Ramos (cell line): ENCODE results near the gene OXSM.

Source experiments
- in situ Hi-C: fragments of 300-500 bp; cut with MboI; formaldehyde crosslinking; loops from one replicate; pipeline ENCODE4 v1.14.3; 2022; ENCODE audit warnings: low sequenced_read_pairs; ENCODE audit not compliant: unreplicated experiment

OXSM gene

GRCh38 chr3:25789596-25790556 is at the start of gene OXSM:
TSS of gene OXSM (plus strand) at chr3:25790090. CDS start at chr3:25791021, 931 bp downstream.
- in situ Hi-C loops = no loop called here

DNA sequence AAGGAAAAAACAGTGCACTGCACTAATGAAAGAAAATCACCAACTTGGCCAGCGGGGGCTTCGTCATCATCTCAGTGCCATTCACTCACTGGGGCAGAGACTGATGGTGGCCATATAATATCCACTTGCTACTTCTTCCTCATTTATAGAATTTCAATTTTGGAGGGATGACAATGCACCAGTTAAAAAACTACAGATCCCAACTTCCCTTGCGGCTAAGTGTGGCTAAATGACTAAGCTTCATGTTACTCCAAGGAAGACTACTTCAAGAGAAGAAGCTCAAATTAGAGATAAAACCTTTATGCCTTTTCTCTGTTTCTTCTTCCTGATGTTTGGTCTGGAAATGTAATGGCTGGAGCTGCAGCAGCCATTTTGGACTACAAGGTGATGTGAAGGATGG is 45.4 kb upstream of the OXSM start:
- in situ Hi-C loops = no loop called here

GRCh38 chr3:25747033-25747432 is 42.9 kb upstream of the OXSM start:
- in situ Hi-C loops = no loop called here

DNA sequence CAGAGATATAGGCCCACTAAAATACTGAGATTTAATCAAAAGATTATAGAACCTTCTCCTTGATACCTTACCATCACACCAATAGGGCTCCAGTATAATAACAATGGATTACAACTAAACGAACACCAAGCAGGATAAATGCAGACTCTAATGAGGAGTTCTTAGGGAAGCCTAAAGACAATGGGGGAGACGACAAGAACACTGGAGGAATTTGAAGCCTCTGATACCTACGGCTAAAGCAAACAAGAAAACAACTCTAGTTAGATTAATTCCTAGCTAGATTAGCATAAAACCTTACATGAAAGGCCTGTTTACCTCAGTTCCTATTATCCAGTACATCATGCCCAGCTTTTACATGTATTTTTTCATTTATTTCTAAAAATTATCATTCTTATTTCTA is 41.7 kb upstream of the OXSM start:
- in situ Hi-C loops = no loop called here

DNA sequence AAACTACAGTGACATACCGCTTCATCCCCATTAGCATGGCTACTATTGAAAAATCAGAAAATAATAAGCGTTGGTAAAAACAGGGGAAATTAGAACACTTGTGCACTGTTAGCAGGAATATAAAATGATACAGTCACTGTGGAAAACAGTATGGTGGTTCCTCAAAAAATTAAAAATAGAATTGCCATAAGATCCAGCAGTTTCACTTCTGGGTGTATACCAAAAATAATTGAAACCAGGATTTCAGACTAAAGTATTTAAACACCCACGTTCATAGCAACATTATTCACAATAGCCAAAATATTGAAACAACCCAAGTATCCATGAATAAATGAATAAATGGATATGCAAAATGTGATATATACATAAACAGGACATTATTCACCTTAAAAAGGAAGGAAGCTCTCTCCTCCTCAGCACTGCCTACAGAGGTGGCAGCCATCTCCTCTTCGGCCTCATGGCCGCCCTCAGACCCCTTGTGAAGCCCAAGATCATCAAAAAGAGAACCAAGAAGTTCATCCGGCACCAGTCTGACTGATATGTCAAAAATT is 40.8 kb upstream of the OXSM start:
- in situ Hi-C loops = no loop called here

DNA sequence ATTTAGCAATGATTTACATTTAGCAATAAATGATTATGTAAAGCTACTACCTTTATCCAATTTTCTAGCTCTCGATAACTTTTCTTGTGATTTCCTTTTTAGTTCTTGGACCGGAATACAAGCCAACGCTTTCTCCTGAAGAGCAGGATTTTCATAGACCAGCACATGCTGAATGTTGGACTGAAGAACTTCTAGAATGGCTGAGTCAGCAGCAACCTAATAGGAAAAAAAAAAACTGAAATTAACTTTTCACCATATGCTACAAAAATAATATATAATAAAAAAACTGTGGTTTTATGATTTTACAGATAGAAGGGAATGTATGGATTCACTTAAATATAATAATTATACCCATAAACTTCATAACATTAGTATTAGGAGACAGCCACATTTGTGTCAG is 38.8 kb upstream of the OXSM start:
- in situ Hi-C loops = no loop called here

DNA sequence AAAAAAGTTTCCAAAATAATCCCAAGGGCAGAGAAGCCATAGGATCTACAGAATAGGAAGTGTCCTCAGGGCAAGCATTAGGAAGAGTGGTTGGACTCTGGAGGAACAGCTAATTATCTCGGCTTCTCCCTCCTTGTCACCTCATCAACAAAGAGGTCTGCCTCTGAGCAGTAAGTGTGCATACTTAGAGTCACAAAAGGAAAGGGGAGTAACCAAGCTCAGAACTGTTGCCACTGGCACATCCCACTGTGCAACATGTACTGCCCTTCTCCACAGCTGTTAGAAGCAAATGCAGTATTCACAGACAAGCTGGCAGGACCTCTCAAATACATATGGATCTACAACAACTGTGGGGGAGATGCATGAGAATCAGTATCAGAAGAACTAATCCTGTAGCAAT is 38.2 kb upstream of the OXSM start:
- in situ Hi-C loops = no loop called here

DNA sequence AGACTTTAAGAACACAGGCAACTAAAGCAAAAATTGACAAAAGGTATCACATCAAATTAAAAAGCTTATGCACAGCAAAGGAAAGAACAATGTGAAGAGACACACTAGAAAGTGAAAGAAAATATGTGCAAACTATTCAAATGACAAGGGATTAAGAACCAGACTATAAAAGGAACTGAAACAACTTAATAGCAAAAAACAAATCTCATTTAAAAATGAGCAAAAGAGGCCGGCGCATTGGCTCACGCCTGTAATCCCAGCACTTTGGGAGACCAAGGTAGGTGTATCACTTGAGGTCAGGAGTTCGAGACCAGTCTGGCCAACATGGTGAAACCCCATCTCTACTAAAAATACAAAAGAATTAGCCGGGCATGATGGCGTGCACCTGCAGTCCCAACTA is 21.0 kb upstream of the OXSM start:
- in situ Hi-C loops = no loop called here

- in situ Hi-C loops = loop anchor here (10.0 kb wide), 1 partner anchor 121 kb away; no protein-coding TSS in a partner anchor
These were observed 14.0 kb upstream of the OXSM start for GRCh38 chr3:25775936-25776335.

DNA sequence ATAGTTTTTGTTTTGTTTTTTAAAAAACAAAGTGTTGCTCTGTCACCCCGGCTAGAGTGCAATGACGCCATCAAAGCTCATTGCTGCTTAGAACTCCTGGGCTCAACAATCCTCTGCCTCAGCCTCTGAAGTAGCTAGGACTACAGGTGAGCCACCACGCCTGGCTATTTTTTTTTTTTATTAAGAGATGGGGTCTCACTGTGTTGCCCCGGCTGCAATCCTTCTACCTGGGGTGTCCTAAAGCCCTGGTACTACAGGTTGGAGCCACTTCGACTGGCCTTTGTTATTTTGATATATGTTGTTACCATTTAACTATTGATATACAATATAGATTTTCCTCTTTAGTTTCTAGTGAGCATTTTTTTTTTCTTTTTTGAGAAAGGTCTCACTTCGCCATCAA is 9.3 kb upstream of the OXSM start:
- in situ Hi-C loops = no loop called here

DNA sequence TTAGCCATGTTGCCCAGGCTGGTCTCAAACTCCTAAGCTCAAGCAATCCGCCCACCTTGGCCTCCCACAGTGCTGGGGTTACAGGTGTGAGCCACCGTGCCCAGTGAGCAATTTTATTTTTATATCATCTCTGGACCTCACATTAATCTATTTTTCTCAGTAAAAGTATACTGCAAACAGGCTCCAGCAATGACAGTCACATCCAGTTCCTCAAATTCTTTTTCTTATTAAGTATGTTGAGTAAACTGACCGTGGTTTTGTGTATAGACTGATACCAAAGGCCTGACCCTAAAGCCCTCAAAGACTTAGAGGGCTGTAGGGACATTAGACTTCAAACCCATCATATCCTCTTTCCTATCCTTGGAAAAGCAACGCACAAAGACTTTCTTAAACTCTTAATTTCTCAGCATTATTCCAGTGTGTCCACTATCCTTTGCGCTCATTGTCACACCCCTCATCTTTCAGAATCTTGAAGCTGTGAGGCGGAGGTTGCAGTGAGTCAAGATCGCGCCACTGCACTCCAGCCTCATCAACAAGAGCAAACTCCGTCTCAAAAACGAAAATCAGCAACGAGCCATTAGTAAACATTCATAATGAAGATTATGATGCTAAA is 8.6 kb upstream of the OXSM start:
- in situ Hi-C loops = no loop called here

DNA sequence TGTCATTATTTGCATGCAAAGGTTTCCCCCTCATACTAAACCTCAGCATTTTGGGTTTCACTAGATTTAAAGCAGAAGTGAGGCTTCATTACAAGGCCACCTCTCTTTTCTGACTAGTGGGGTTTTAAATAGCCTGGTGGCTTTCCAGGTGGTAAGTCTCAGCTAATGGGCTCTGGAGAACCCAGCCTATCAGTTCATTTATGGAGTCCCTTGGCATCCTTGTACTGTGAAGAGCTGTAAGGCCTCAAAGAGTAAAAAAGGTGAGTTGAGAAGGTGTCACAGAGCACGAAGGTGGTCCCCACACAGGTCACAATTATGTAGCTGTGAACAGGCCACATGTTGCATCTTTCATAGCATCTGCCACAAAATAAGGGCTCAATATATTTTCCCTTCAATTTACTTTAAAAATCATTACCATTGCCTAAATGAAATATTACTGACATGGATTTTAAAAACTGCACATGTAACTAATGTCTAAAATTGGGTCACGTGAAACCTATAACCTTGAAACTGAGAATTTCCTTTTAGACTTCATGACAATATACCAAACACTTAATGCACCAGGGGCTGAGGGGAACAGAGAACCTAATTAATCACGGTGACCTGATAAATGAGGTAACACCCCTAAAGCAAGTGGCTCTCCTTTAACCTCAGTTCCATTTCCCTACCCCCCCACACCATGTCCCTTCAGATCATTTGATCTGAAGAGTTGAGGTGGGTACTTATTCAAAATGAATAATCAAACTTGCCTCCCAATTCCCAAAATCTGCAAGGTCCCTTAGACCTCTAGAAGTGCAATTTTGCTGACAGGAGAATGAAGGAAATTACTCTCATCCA is 7.9 kb upstream of the OXSM start:
- in situ Hi-C loops = no loop called here

- in situ Hi-C loops = no loop called here
These were observed 7.3 kb upstream of the OXSM start for GRCh38 chr3:25782636-25782937.

- in situ Hi-C loops = no loop called here
These were observed 6.8 kb upstream of the OXSM start, which contains the start of gene NGLY1 for GRCh38 chr3:25782938-25783660. TSS of gene NGLY1 (minus strand) at chr3:25783443. CDS start at chr3:25783390, 53 bp downstream.

DNA sequence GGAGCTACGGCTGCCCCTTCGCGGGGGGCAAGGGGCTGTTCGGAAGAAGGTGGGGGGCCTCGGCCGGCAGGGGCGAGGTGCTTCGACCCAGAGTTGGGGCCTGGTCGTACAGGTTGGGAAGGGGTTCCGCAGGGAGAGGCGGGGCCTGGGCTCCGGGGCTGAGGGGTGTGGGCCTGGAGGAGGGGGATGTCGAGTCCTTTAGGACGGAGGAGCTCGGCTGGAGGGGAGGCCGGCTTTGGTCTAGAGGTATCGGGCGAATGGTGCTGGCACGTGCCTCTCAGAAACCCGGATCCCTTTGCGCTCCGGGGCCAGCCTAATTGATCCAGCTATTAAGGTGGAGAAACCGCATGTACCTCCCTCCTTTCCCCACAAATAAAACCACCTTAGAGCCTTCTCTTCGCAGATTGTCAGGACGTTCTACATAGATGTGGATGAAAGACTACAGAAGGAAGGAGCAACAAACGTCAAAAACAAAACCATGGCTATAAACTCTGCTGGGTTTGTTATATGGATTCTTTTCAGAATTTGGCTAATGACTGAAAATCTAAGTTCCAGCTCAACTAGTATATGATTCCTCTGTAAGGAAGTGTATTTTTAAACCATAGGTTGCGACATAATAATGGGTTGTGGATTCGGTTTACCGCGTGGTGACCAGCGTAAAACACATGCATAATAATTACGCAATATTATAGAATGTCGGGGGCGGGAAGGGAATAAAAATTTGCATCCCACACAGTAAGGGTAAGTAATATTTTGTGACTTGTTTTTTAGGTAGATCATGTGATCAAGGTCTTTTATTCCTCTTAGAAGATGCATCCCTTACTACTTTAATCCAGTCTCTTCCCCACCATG is 6.0 kb upstream of the OXSM start:
- in situ Hi-C loops = no loop called here

DNA sequence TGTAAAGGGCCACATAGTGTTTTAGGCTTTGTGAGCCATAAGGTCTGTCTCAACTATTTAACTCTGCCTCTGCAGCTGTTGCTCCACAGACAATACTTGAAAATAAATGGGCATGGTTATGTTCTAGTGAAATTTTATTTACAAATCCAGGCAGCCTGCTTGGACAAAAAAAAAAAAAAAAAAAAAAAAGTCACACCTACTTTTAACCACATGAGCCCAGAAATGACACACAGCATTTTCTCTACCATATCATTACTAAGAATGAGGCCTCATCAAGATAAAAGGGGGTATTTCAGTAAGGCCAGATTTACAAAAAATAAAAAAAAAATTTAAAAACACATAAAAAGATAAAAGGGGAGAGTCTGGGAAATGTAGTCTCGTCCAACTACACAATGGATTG is 4.9 kb upstream of the OXSM start:
- in situ Hi-C loops = no loop called here

DNA sequence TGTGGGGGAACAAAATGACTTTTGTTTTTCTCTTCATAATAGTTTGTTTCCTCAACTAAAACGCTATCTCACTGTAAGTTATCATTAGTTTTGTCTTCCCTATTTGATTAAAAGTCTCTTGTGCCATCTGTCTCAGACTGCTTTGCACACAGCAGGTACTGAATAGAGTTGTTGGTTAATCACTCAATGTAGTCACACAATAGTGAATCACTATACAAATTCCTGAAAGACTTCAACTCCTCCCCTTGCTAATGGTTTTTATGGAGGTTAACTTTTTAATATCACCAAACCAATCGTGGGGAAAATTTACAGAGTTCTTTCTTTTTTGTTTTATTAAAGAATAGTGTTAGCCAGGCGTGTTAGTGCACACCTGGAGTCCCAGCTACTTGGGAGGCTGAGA is 4.1 kb upstream of the OXSM start:
- in situ Hi-C loops = no loop called here

- in situ Hi-C loops = no loop called here
These were observed 2.2 kb upstream of the OXSM start for GRCh38 chr3:25787689-25788088.

- in situ Hi-C loops = no loop called here
These were observed 688 bp upstream of the OXSM start for GRCh38 chr3:25789209-25789595.
